Adipocyte (in vitro differentiated cells): Measurements from ENCODE around the gene UBE2S.

Experiments used
- DNase-seq: peaks from one replicate; pipeline ENCODE4 v3.0.0-alpha.2; 2015; ENCODE audit warnings: low read depth
- H3K27me3 ChIP-seq: replicated peaks from 2 replicates; pipeline ENCODE4 v1.7.0; 2013; ENCODE audit warnings: mild to moderate bottlenecking, low read length, moderate library complexity; ENCODE audit not compliant: control insufficient read depth, insufficient read depth
- H3K36me3 ChIP-seq: 2 replicates; pipeline ENCODE4 v1.7.0; 2013; ENCODE audit warnings: low read length, mild to moderate bottlenecking, moderate library complexity; ENCODE audit not compliant: control insufficient read depth, insufficient read depth, severe bottlenecking
- H3K4me1 ChIP-seq: 2 replicates; pipeline ENCODE4 v1.7.0; 2013; ENCODE audit warnings: mild to moderate bottlenecking, low read length, moderate library complexity; ENCODE audit not compliant: control insufficient read depth, insufficient read depth
- H3K4me3 ChIP-seq: 2 replicates; pipeline ENCODE4 v1.7.0; 2013; ENCODE audit warnings: mild to moderate bottlenecking, low read length, moderate library complexity
- H3K9ac ChIP-seq: 2 replicates; pipeline ENCODE4 v1.7.0; 2013; ENCODE audit warnings: mild to moderate bottlenecking, low read length, moderate library complexity
- H3K9me3 ChIP-seq: 2 replicates; pipeline ENCODE4 v1.7.0; 2013; ENCODE audit warnings: mild to moderate bottlenecking, low read length, moderate library complexity; ENCODE audit not compliant: control insufficient read depth

Gene UBE2S

DNA sequence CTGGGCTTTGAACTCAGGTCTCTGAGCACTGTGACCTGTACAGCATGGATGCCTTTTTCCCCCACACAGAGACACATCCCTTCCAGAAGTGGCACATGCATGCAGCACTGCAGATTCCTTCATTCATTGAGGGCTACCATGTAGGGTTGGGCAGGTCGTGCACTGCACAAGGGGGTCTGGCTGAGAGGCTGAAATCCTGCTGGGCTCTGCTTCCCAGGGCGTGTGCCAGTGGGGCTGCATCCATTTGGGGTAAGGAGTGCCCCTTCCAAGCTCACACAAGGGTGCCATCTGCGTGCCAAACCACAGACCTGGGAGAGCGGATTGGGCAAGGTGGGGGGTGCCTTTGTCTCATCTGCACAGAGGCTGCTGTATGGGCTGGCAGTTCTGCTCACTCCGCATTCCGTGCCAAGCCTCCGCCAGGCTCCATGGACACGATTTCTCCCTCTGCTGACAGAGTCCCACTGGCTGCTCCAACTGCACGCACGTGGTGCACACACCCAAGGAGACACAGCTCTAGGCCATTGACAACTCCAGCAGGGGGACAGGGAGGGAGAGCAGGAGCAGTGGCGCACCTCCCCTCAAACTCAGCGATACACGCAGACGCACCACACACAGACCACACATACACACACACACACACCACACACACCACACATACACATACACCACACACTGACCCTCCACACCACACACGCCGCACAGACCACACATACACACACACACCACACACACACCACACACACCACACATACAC lies 40.0 kb upstream of the UBE2S start:
- Histone ChIP-seq H3K9ac (no peak overlapping the region), H3K27me3 (peaks cover 46% of the 10 kb centered on the region), H3K4me3 (no peak overlapping the region), H3K36me3 (no peaks in the 10 kb centered on the region), H3K9me3 (no peaks in the 10 kb centered on the region), H3K4me1 (no peaks in the 10 kb centered on the region)
- peak; percentile 54 for DNase-seq

DNA sequence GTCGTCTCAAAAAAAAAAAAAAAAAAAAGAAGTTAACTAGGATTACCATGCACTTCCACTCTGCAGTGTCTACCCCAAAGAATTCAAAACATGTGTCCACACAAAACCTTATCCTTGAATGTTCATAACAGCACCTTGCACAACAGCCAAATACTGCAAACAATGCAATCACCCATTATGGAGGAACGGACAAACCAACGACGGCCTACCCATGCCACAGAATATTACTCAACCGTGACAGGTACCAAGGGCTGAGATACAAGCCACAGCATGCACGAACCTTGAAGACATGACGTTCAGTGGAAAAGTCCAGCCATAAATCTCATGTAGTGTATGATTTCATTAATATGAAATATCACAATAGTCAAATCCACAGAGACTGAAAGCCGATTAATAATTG lies 38.5 kb upstream of the UBE2S start:
- Histone ChIP-seq H3K9me3 (no peaks in the 10 kb centered on the region), H3K36me3 (no peaks in the 10 kb centered on the region), H3K27me3 (peaks cover 56% of the 10 kb centered on the region), H3K4me3 (no peak overlapping the region), H3K9ac (no peak overlapping the region), H3K4me1 (no peaks in the 10 kb centered on the region)
- DNase-seq: no peak

DNA sequence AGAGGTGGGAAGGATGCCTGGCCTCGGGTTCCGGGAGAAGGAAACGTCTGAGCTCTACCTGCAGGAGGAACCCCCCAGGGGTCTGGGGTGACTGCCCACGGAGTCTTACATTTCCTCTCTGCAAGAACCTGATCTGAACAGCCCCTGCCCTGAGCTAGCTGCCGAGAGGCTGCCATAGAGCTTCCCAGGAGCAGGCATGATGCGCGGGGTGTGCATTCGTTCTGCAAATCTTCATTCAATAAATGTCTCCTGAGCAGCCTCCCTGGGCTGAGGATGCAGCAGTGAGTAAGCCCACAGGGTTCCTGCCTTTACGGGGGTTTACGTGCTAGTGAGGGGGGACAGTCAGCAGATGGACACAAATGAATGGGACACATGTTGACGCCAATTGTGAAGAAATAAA lies 37.1 kb upstream of the UBE2S start:
- Histone ChIP-seq H3K4me3 (no peak overlapping the region), H3K9ac (no peak overlapping the region), H3K9me3 (no peaks in the 10 kb centered on the region), H3K4me1 (no peaks in the 10 kb centered on the region), H3K36me3 (no peaks in the 10 kb centered on the region), H3K27me3 (peaks cover 62% of the 10 kb centered on the region)
- no peak for DNase-seq

DNA sequence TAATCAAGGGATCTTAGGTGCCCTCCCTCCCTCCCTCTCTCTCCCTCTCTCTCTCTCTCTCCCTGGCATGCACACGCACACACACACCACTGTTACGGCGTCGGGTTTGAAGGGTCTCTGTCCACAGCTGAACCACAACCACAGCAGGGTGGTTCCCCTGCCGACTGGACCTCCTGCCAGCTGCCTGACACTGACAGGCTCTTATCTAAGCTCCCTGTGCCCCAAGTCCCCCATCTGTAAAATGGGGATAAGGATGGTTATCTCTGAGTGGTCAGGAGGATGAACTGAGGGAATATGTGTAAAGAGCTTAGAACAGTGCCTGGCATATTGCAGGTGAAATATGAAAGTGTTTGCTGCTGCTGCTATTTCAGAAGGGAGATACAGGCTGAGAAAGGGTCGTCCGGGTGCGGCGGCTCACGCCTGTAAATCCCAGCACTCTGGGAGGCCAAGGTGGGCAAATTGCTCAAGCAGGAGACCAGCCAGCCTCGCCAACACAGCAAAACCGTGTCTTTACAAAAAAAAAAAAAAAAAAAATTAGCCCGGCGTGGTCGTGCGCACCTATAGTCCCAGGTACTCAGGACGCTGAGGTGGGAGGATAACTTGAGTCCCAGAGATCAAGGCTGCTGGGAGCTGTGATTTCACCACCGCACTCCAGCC lies 36.4 kb upstream of the UBE2S start:
- Histone ChIP-seq H3K4me1 (no peaks in the 10 kb centered on the region), H3K27me3 (peaks cover 62% of the 10 kb centered on the region), H3K9me3 (no peaks in the 10 kb centered on the region), H3K4me3 (no peak overlapping the region), H3K36me3 (no peaks in the 10 kb centered on the region), H3K9ac (no peak overlapping the region)
- no peak for DNase-seq

DNA sequence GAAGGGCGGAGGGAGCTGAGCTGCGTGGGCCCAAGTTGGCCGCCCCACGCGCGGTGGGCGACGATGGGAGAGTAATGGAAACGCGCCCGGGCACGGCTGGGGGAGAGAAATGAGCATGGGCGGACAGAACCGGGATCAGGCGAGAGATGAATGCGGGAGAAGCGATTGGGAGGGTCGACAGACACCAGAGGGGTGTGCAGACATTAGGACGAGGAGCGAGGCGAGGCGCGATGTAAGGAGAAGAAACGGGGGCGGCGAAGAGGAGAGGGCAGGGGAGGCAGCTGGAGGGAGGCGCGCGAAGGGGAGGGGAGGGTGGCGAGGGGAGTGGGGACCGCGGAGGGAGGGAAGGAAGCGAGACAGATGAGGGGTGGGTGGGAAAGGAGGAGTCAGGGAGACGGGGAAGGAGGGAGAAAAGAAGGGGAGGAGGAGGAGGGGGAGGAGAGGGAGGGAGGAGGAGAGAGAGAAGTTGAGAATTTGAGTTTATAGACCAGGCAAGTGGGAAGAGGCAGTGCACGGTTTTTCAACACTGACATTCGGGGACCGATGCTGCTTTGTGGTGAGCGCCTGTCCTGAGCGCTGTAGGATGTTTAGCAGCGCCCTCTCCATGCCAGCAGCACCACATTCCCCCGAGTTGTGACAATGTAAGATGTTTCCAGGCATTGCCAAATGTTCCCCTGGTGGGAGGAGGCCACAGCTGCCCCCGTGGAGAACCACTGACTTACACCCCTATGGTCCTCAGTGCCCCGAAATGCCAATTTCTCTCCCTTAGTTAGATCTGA lies 35.6 kb upstream of the UBE2S start, which contains the start of gene SHISA7:
Gene SHISA7 (minus strand): TSS at position 256 of the 779 bp plus-strand sequence. CDS start 437 bp downstream, outside the sequence.
- Histone ChIP-seq H3K27me3 (peaks cover 69% of the 10 kb centered on the region), H3K4me3 (no peak within 1 kb of the TSS), H3K4me1 (no peaks in the 10 kb centered on the region), H3K9me3 (no peaks in the 10 kb centered on the region), H3K36me3 (no peaks in the 10 kb centered on the region), H3K9ac (no peak within 1 kb of the TSS)
- DNase-seq: no peak

DNA sequence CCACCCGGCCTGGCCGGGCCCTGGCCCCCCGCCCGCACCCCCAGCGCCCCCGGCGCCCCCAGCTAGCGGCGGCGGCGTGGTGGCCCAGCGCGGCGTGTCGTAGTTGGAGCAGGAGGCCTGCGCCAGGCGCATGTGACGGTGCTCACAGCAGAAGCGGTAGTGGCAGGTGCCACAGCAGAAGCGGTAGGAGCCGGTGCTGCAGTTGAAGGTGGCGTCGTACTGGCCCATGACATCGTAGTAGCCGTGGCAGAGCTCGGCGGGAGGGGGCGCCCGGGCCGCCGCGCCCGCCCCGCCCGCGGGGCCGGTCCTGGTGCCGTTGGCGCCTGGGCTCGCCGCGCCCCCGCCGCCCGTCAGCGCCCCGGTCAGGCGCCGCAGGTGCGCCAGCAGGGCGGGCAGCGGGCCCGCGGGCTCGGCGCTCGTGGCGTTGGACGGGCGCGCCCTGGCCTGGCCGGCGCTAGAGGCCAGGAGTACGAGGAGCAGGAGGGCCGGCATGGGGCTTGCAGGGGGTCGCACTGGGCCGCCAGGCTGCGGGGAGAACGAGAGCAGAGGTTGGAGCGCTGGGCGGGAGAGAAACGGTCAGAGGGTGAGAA lies 34.9 kb upstream of the UBE2S start:
- Histone ChIP-seq H3K4me3 (no peak overlapping the region), H3K36me3 (no peaks in the 10 kb centered on the region), H3K9me3 (no peaks in the 10 kb centered on the region), H3K9ac (no peak overlapping the region), H3K4me1 (no peaks in the 10 kb centered on the region), H3K27me3 (peaks cover 71% of the 10 kb centered on the region)
- no peak for DNase-seq

DNA sequence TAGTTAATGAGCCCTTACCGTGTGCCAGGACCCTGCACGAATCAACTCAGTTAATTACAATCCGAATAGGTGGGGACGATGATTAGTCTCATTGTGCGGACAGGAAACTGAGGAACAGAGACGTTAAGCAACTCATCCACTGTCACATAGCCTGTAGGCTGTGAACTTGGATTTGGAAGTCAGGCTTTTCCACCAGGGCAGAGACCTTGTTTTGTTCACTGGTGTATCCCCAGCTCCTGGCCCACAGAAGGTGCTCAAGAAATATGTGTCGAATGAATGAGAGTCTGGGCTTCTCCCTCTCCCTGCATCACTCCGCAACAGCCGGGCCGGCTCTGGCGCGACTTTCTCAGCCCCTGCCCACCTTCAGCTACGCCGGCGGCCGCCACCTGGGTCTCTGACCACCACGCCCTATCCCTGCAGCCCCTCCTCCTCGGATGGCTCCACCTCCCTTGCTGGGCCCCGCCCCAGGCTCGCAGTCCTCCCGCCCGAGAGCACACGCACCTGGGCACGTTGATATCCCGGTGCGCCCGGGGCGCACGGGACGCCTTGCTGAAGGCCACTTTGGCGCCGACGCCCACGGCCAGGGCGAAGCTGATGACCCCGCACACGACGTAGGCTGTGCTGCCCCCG lies 34.2 kb upstream of the UBE2S start:
- H3K4me3 ChIP-seq: no peak overlapping the region
- H3K9ac ChIP-seq: no peak overlapping the region
- no peak for DNase-seq
- no peaks in the 10 kb centered on the region for H3K4me1 ChIP-seq
- peaks cover 70% of the 10 kb centered on the region for H3K27me3 ChIP-seq
- H3K9me3 ChIP-seq: no peaks in the 10 kb centered on the region
- H3K36me3 ChIP-seq: no peaks in the 10 kb centered on the region

DNA sequence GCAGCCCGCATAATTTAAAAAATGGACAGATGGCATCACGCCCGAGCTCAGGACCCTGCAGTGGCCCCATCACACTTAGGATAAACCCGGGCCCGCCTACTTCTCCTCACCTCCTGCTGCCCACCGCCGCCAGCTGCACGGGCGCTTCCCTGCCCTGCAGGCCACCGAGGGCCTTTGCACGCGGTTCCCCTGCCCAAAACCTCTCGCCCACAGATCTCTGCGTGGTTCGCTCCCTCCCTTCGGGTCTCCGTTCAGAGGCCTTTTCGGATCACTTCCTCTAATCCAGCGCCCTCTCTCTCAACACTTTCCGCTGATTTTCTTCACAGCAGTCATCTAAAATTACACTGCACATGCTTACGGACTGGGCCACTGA lies 33.7 kb upstream of the UBE2S start:
- DNase-seq: no peak
- Histone ChIP-seq H3K9me3 (no peaks in the 10 kb centered on the region), H3K9ac (no peak overlapping the region), H3K36me3 (no peaks in the 10 kb centered on the region), H3K4me1 (no peaks in the 10 kb centered on the region), H3K4me3 (no peak overlapping the region), H3K27me3 (peaks cover 69% of the 10 kb centered on the region)

DNA sequence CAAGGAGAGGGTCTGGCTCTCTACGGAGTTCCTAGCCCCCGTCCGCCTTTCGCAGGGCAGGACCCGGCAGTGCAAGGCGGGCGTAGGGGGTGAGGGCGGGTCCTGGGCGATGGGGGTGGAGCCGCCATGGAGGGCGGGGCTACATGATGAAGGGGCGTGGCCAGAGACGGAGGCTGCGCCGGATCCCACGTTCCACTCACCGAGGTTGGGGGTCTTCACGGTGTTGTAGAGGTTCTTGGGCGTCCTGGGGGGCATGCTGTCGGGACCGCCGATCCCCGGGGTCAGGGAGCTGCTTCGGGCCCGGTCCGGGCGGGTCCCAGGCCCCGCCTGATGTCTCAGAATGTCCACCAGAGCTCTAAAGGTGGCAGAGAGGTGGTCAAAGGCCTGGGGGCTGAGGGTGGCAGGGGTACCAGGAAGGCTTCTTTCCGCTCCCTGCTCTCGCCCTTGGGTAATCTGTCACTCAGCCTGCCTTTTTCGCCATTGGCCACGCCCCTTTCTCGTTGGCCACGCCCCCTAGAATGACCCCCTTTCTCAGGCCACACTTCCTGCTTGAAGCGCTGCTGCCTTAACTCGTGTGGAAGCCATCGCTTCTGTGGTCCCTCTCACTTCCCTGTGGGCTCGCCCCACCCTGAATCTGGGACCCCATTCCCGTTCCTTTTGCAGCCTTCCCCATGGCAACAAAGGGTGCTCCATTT lies 33.0 kb upstream of the UBE2S start:
- DNase-seq: no peak

DNA sequence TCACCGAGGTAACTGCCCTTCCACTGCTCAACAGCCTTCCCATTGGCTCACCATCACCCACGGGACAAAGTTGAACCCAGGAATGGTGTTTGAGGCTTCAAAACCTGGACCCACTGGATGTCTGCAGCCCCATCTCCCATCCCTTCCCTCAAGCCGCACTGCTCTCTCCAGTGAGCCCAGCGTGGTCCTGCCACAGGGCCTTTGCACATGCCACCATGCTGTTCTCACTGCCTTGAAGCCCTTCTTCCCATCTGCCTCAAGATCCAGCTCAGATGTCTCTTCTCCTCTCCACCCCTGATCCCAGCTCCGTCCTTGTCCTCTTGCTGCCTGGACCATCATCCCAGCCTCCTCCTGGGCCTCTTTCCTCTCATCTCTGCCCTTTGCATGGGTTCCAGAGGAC lies 31.5 kb upstream of the UBE2S start:
- H3K4me1 ChIP-seq: no peaks in the 10 kb centered on the region
- H3K36me3 ChIP-seq: no peaks in the 10 kb centered on the region
- no peak overlapping the region for H3K4me3 ChIP-seq
- H3K9ac ChIP-seq: no peak overlapping the region
- H3K27me3 ChIP-seq: peaks cover 63% of the 10 kb centered on the region
- DNase-seq: no peak
- no peaks in the 10 kb centered on the region for H3K9me3 ChIP-seq

More for the DNA sequence above, 33.0 kb upstream of the UBE2S start:
- H3K9me3 ChIP-seq: no peaks in the 10 kb centered on the region
- H3K9ac ChIP-seq: no peak overlapping the region
- peaks cover 66% of the 10 kb centered on the region for H3K27me3 ChIP-seq
- no peaks in the 10 kb centered on the region for H3K4me1 ChIP-seq
- no peaks in the 10 kb centered on the region for H3K36me3 ChIP-seq
- no peak overlapping the region for H3K4me3 ChIP-seq
